H1 (cell line): ENCODE measurements around the gene NFKBIZ.

Experiments
- CEBPB ChIP-seq: IDR thresholded peaks from 2 replicates; pipeline ENCODE4 v1.6.1; 2012; ENCODE audit warnings: low read depth, low read length
- EP300 ChIP-seq, 2 experiments: IDR thresholded peaks; 1 replicate in 1 of 2; 2 replicates in 1 of 2; pipeline ENCODE4 v1.6.1; 2011 to 2012; ENCODE audit warnings: low read depth in 2 of 2, low read length in 2 of 2, mild to moderate bottlenecking in 2 of 2, borderline replicate concordance in 1 of 2, inconsistent platforms in 1 of 2, moderate library complexity in 1 of 2
- HDAC2 ChIP-seq, 2 experiments: fragments of 300-600 bp in 1 of 2; sonication (generic) in 1 of 2; IDR thresholded peaks; 2 replicates each; pipeline ENCODE4 v1.6.1; 2011 to 2012; ENCODE audit warnings: low read depth in 2 of 2, low read length in 2 of 2, mild to moderate bottlenecking in 2 of 2, moderate library complexity in 2 of 2, borderline replicate concordance in 1 of 2, inconsistent platforms in 1 of 2
- JUN ChIP-seq: IDR thresholded peaks from 2 replicates; pipeline ENCODE4 v1.6.1; 2011; ENCODE audit warnings: low read depth, mild to moderate bottlenecking, improper control_type of control experiment, low read length
- NRF1 ChIP-seq: IDR thresholded peaks from 2 replicates; pipeline ENCODE4 v1.6.1; 2011; ENCODE audit warnings: mild to moderate bottlenecking, low read depth, low read length, improper control_type of control experiment
- POLR2AphosphoS5 ChIP-seq: IDR thresholded peaks from 2 replicates; pipeline ENCODE4 v1.6.1; 2011; ENCODE audit warnings: low read depth, low read length
- RXRA ChIP-seq: IDR thresholded peaks from 2 replicates; pipeline ENCODE4 v1.6.1; 2011; ENCODE audit warnings: low read depth, mild to moderate bottlenecking, low read length, moderate library complexity; ENCODE audit not compliant: insufficient read depth
- SP1 ChIP-seq: IDR thresholded peaks from 2 replicates; pipeline ENCODE4 v1.6.1; 2011; ENCODE audit warnings: low read depth, low read length
- SP4 ChIP-seq: IDR thresholded peaks from 2 replicates; pipeline ENCODE4 v1.6.1; 2012; ENCODE audit warnings: low read length, inconsistent platforms
- SUZ12 ChIP-seq: fragments of 200-600 bp; sonication (generic); IDR thresholded peaks from 2 replicates; pipeline ENCODE4 v1.6.1; 2012; ENCODE audit warnings: mild to moderate bottlenecking, inconsistent platforms, low read length, moderate library complexity, mixed read lengths
- TAF1 ChIP-seq: IDR thresholded peaks from 2 replicates; pipeline ENCODE4 v1.6.1; 2011; ENCODE audit warnings: mild to moderate bottlenecking, low read depth, low read length
- TF ChIP-seq, protein P1 (sequence below), 3 experiments: IDR thresholded peaks; 1 replicate in 2 of 3; 2 replicates in 1 of 3; pipeline versions ENCODE4 v1.5.1 to v1.6.1; 2011; ENCODE audit warnings: low read length in 3 of 3, mild to moderate bottlenecking in 3 of 3, inconsistent platforms in 2 of 3, low read depth in 1 of 3, moderate library complexity in 1 of 3; ENCODE audit not compliant: insufficient read depth in 1 of 3; ENCODE audit errors: control extremely low read depth in 1 of 3

DNA sequence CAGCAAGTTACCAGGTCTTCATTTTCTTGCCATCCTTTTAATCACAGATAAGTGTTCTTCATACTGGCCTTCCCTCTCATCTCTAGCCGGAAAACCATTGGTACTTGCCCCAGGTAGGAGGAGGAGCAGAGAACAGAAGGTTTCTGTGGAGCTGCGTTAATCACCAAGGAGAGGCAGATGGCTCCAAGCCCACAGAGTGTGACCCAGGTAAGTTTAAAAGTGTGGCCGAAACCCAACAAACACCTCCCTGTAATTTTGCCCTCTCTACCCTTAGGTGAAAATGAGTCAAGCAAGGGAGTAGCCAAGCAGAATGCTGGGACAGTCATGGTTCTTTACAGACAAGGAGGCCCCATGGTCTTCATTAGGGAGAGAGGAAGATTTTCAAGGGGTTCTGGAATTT is 37.3 kb downstream of the NFKBIZ start:
- TF ChIP-seq, protein P1, sequence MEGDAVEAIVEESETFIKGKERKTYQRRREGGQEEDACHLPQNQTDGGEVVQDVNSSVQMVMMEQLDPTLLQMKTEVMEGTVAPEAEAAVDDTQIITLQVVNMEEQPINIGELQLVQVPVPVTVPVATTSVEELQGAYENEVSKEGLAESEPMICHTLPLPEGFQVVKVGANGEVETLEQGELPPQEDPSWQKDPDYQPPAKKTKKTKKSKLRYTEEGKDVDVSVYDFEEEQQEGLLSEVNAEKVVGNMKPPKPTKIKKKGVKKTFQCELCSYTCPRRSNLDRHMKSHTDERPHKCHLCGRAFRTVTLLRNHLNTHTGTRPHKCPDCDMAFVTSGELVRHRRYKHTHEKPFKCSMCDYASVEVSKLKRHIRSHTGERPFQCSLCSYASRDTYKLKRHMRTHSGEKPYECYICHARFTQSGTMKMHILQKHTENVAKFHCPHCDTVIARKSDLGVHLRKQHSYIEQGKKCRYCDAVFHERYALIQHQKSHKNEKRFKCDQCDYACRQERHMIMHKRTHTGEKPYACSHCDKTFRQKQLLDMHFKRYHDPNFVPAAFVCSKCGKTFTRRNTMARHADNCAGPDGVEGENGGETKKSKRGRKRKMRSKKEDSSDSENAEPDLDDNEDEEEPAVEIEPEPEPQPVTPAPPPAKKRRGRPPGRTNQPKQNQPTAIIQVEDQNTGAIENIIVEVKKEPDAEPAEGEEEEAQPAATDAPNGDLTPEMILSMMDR (IDR thresholded peaks at IDR 0.05; ENCODE audit: control extremely low read depth in 1 of 3, insufficient read depth in 1 of 3, low read depth in 1 of 3, low read length in 3 of 3) = no peak
- TF ChIP-seq JUN (no peak), EP300 (IDR thresholded peaks at IDR 0.05; ENCODE audit: borderline replicate concordance in 1 of 2, low read depth in 2 of 2, low read length in 2 of 2) (no peak), CEBPB (no peak), HDAC2 (IDR thresholded peaks at IDR 0.05; ENCODE audit: borderline replicate concordance in 1 of 2, low read depth in 2 of 2, low read length in 2 of 2) (no peak), SUZ12 (no peak), RXRA (no peak), TAF1 (no peak), NRF1 (no peak), SP1 (no peak), POLR2AphosphoS5 (no peak), SP4 (no peak)
